ENCODE measurements around the gene PFAS. TPM values are rescaled to one million over a fixed set of nuclear protein-coding genes. Genes with fewer than 3 reads are reported as not detected.

The PFAS gene
- total and polyA plus RNA-seq, 2 of the 8 experiments (the other 6 are each of a cell fraction or from before 2014, with no cell fraction given): 88.4 to 248 TPM

- no peak overlapping the region for H2BK15ac ChIP-seq (ENCODE audit: low read length)
- no peak overlapping the region for H2BK20ac ChIP-seq (ENCODE audit: low read length)
- peaks cover 0 to 13% (median 6%) of the 10 kb centered on the region in 4 experiments; a peak in 5 of 7 replicates for H3K4me1 ChIP-seq (replicated peaks in 1 of 4; ENCODE audit: control insufficient read depth in 3 of 4, insufficient read depth in 4 of 4, low read length in 3 of 4)
- H3K18ac ChIP-seq (ENCODE audit: extremely low read depth, low read length): no peak overlapping the region
- TF ChIP-seq SIX5 (IDR thresholded peaks at IDR 0.05; ENCODE audit: low read depth, low read length) (peak; percentile 34; the same call in 1 of the 2 replicates), YY1 (IDR thresholded peaks at IDR 0.05; ENCODE audit: low read depth, low read length) (no peak)
- no peak overlapping the region for H2BK120ac ChIP-seq (replicated peaks; ENCODE audit: low read depth, low read length)
- H3K4ac ChIP-seq (replicated peaks; ENCODE audit: insufficient read length, low read depth, low read length): no peak overlapping the region
- 92% methylated on average over 11 of the region's 16 CpGs; no CpG with 5 or more reads in 1 of the 2 experiments for WGBS, 2 experiments (ENCODE audit: extremely low coverage in 1 of 2, insufficient coverage in 1 of 2, insufficient read length in 1 of 2, insufficient replicate concordance in 2 of 2, low coverage in 1 of 2, low lambda C conversion rate in 2 of 2, missing lambda C conversion rate in 1 of 2)
- no peak overlapping the region for H3K9ac ChIP-seq (replicated peaks in 1 of 4; ENCODE audit: extremely low read depth in 1 of 4, low read depth in 3 of 4, low read length in 3 of 4)
- FAIRE-seq (no peak), DNase-seq (ENCODE audit: low read depth in 1 of 2, low spot score in 2 of 2) (no peak)
- H3K56ac ChIP-seq (replicated peaks; ENCODE audit: insufficient read length, low read depth, low read length): no peak overlapping the region
- H3K4me3 ChIP-seq (ENCODE audit: extremely low read depth in 1 of 4, insufficient read depth in 2 of 4, low read depth in 3 of 4, low read length in 4 of 4): no peak overlapping the region
- no peak overlapping the region for H2AFZ ChIP-seq (ENCODE audit: low read length)
- no peak overlapping the region for H3K23ac ChIP-seq (ENCODE audit: insufficient read length)
- no peak overlapping the region for H2AK5ac ChIP-seq (ENCODE audit: low read depth, low read length)
- 0 out of 2 replicates have a peak overlapping the region, but pooled peaks have one; percentile 5 for H4K8ac ChIP-seq (ENCODE audit: extremely low read depth, insufficient read depth, low read length)
- H2BK5ac ChIP-seq (ENCODE audit: low read depth, low read length): no peak overlapping the region
- H3K79me2 ChIP-seq (ENCODE audit: control insufficient read depth in 1 of 2, insufficient read depth in 2 of 2, low read length in 2 of 2): no peaks in the 10 kb centered on the region
- peaks cover 3 to 26% (median 23%) of the 10 kb centered on the region in 4 experiments for H3K27me3 ChIP-seq (replicated peaks in 1 of 4; ENCODE audit: control insufficient read depth in 3 of 4, extremely low read depth in 1 of 4, insufficient read depth in 3 of 4, low read length in 3 of 4)
- peaks cover 14% of the 10 kb centered on the region for H3K23me2 ChIP-seq (ENCODE audit: low read depth, low read length)
- H3K79me1 ChIP-seq (ENCODE audit: low read depth, low read length): no peaks in the 10 kb centered on the region
- H3K36me3 ChIP-seq (ENCODE audit: control insufficient read depth in 2 of 4, insufficient read depth in 4 of 4, low read length in 3 of 4): no peaks in the 10 kb centered on the region
- no peaks in the 10 kb centered on the region for H4K20me1 ChIP-seq (replicated peaks in 1 of 2; ENCODE audit: control insufficient read depth in 1 of 2, insufficient read depth in 2 of 2, low read length in 2 of 2)
- no peak overlapping the region for H3K27ac ChIP-seq (ENCODE audit: low read depth, low read length)
- H3K14ac ChIP-seq (ENCODE audit: insufficient read length): no peak overlapping the region
- CTCF ChIA-PET (ENCODE audit: partially characterized antibody): interaction anchor here (0.7 to 5.9 kb wide), 5 partner anchors 12 to 118 kb away, joined by 3 to 21 read pairs (median 5); no protein-coding TSS in a partner anchor
- H4K5ac ChIP-seq (ENCODE audit: insufficient read length, low read depth, low read length): no peak overlapping the region
- POLR2A ChIA-PET (ENCODE audit: partially characterized antibody): interaction anchor here (1.0 to 1.8 kb wide), 6 partner anchors 8 to 140 kb away, joined by 3 to 6 read pairs (median 4); no protein-coding TSS in a partner anchor
- H3K9me3 ChIP-seq (ENCODE audit: insufficient read depth in 2 of 2, low read depth in 1 of 2, low read length in 1 of 2): no peaks in the 10 kb centered on the region
- no peak overlapping the region for H3K4me2 ChIP-seq (ENCODE audit: insufficient read depth in 1 of 2, low read depth in 2 of 2, low read length in 2 of 2)
- H2BK12ac ChIP-seq (ENCODE audit: low read depth, low read length): no peak overlapping the region
- no peak overlapping the region for H4K91ac ChIP-seq (replicated peaks; ENCODE audit: insufficient read length, low read length)
Observed at GRCh38 chr17:8312726-8313600, 63.9 kb downstream of the PFAS start.
